Activated CD4-positive, alpha-beta T cell treated with anti-CD3 and anti-CD28 coated beads, Interleukin-2, amount 50 U/mL, for 24 hours (primary cell): ENCODE results near the gene FOXO3.
"Not testable (repeated sequence)": the region's sequence is repeated elsewhere in the genome, so short reads cannot be mapped to it uniquely, and the experiment has no call there.

Experiments
- DNase-seq, 2 donors: peaks; one replicate each; pipeline ENCODE4 v3.0.0-alpha.2; 2020; ENCODE audit warnings: low read depth in 1 of 2, low spot score in 1 of 2

Gene FOXO3

DNA sequence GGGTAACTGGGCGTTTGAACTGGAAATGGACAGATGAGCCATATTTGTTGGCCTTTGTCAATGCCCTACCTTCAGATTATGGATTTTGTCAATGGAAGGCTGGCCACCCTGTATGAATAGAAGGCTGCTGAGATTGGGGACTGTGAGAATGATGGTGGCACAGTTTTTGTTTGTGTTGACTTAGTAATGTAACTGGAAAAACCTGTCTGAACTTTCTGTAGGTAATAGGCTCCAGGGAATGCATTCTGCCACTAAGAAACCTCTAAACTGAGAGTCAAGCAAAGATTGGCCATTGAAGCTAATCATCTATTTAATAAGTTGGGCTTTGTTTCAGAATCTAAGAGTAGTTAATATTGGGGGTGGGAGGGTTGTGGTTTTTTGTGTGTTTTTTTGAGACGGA is 97.5 kb downstream of the FOXO3 start:
- DNase-seq: no peak

DNA sequence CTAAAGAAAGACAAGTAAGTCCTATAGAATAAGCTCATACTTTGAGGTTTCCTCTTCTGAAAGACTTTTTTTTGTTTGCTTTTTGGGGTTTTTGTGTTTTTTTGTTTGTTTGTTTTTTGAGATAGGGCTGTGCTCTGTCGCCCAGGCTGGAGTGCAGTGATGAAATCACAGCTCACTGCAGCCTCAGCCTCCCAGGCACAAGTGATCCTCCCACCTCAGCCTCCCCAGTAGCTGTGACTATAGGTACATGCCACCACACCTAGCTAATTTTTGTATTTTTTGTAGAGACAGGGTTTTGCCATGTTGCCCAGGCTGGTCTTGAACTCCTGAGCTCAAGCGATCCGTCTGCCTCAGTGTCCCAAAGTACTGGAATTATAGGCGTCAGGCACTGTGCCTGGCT is 98.1 kb downstream of the FOXO3 start:
- not testable (repeated sequence) for DNase-seq

DNA sequence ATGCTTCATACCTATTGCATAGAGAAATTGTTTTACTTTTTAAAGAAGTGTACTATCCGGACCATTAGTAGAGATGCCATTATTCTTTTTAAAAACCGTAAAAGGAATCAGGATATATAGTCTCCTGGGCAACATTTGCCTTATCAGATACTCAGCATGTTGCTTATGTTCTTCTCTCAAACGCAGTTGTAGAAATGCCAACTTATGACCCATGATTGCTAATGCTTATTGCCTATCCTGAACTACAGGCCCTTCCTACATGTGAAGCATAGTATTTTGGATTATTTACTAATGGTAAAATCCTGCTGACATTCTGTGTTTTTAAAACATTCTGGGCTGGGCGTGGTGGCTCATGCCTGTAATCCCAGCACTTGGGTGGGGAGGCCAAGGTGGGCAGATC is 99.5 kb downstream of the FOXO3 start:
- DNase-seq: no peak

DNA sequence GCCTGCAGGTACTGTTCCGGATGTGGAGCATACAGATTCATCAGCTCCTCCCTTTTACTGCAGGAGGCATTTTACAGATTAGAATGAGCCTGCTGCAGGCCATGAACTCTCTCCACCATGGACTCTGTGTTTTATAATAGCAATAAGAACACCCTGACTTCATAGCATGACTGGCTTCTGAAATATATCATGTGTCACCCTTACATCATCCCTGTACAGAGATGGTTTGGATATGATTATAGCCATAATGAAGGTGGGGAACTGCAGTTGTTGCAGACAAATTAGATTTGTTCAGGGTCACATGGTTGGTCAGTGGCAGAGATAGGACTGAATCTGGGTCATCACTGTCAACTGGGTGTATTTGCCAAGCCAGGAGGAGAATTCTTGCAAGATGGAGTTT is 100.7 kb downstream of the FOXO3 start:
- DNase-seq: no peak

DNA sequence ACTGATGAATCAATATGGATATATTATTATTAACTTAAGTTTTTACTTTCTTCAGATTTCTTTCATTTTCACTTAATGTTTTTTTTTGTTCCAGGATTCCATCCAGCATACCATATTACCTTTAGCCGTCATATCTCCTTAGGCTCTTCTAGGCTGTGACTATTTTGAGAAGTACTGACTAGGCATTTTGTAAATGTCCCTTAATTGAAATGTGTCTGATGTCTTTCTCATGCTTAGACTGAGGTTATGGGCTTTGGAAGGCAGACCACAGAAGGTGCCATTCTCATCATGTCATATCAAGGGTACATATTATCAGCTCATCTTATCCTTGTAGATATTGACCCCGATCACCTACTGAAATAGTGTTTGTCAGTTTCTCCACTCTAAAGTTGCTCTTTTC is 101.3 kb downstream of the FOXO3 start:
- no peak for DNase-seq

DNA sequence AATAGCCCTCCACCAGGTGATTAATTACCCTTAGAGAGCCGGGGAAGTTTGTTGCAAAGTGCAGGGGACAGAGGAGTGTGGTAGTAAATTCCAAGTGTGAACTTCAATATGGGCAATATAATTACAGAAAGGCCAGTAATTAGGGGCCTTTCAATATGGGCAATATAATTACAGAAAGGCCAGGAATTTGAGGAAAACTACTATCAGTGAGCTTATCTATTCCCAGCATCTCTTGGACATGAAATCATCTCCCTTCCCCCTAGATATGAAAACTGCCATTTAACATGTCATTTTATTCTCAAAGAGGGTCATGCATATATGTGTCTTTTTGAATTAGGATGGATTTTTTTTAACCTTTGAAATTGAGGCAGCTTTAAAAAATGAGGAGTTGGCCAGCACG is 102.0 kb downstream of the FOXO3 start:
- DNase-seq: no peak

DNA sequence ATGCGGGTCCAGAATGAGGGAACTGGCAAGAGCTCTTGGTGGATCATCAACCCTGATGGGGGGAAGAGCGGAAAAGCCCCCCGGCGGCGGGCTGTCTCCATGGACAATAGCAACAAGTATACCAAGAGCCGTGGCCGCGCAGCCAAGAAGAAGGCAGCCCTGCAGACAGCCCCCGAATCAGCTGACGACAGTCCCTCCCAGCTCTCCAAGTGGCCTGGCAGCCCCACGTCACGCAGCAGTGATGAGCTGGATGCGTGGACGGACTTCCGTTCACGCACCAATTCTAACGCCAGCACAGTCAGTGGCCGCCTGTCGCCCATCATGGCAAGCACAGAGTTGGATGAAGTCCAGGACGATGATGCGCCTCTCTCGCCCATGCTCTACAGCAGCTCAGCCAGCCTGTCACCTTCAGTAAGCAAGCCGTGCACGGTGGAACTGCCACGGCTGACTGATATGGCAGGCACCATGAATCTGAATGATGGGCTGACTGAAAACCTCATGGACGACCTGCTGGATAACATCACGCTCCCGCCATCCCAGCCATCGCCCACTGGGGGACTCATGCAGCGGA is 102.9 kb downstream of the FOXO3 start:
- not testable (repeated sequence) for DNase-seq

DNA sequence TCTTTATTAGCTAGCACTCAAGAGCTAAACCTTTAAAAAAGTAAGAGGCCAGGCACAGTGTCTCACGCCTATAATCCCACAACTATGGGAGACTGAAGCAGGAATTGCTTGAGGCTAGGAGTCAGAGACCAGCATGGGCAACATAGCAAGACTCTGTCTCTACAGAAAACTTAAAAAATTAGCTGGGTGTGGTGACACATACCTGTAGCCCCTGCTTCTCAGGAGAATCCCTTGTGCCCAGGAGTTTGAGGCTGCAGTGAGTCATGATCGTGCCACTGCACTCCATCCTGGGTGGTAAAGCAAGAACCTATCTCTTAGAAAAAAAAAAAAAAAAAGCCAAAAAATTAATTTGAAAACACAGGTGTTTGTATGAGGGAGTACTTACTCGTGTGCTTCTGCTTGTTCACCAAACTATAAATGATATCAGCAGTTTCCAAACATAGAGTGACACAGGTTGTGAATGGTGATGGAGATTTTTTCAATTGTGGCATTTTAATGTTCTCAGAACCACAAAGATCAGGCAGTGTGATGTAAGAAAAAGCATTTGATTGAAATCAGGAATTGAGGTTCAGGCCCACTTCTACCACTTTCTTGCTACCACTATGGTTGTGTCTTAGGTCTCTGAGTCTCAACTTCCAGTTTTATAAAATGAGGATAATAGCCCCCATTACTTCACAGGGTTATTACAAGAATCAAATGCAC is 104.9 kb downstream of the FOXO3 start:
- no peak for DNase-seq

DNA sequence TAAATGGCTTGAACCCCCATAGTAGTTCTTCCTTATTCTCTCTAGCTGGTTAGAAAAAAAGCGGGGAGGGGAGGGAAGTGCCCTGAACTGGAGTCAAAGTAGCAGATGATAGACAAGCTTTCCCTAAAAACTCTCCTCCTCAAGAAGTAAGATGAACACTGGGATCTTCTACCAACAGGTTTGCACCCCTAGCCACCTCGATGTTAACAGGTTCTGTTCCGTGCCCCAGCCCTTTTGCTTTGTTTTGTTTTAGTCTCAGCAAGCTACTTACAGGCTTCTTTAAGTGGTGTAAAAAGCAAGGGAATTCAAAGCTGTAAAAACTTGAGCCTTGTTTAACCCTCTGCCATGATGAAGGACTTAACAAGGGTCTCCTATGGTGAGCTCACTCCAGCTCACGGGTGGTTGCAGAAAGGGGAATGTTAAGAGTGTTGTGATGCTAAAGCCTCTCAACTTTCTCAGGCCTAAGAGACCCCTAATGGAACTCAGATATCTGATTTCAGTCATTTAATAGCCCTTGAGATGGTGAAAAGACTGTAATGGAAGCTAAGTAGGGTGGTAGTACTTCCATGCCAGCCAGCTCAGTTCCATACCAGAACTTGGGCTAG is 106.0 kb downstream of the FOXO3 start:
- DNase-seq: no peak

DNA sequence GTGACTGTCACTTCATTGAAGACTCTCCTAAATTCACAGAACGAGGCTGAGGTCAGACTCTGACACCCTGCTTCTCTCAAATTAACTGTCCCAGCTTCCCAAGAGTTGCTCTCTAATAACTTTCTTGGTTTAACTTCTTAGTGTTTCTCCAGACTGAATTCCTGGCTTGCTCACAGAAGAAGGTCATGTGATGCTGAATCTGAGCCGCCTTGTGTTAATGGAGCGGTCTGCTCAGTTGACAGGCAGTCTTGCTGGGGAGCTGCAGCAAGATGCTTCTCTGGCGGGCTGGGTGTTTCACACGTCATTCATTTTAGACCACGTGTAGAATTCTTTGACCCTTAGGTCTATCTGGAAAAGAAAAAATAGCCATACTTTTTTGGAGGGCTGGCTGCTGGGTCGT is 107.3 kb downstream of the FOXO3 start:
- no peak for DNase-seq

DNA sequence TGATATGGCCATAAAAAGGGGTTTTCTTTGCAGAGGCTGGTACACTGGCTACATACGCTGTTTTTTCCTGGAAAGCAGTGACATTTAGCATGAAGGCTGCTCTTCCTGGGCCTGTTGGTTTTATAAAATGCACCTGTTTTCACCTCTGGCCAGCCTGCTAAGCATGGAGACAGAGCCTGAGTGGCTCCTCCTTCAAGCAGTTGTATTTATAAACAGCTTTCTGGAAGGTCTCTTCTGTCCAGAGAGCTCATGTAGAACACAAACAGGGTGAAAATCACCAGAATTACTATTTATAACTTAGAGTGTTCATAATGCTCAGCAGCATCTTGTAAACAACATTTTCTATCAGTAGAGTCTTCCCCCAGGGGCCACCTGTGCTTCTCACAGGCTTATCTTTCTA is 109.0 kb downstream of the FOXO3 start:
- no peak for DNase-seq

DNA sequence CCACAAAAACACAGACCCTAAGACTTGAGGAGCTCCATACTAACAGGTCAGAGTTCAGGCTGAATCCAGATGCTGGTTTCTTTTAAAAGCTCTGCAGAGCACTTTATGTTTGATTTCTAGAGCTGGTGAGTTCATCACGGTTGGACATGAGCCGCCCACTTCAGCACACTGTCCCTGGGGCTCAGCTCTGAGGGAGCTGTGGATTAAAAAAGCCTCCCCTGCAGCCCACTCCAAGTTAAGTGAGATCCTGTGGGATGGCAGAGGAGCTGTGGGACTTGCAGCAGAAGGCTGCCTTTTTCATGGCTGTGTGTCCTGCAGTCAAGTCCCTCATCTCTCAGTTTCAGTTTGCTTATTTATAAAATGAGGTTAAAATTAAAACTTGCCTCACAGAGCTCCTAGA is 110.5 kb downstream of the FOXO3 start:
- DNase-seq: no peak

DNA sequence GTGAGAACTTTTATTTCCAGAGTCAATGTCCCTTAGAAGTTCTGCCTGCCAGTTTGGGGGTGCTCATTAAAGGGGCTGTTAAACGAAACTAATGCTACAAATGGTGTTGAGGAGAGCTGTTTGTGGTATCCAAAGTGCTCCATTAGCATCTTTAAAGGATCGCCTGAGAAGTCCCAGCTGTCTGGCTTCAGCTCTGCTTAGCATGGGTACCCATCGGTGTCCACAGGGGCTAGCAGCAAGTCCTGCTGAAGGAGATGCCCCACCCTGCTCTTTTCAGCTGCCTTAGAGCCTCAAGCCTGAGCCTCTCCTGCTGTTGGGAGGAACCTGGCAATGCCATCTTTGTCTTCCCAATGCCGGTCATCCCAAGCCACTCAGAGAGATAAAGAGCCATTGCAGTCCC is 111.1 kb downstream of the FOXO3 start:
- DNase-seq: no peak

DNA sequence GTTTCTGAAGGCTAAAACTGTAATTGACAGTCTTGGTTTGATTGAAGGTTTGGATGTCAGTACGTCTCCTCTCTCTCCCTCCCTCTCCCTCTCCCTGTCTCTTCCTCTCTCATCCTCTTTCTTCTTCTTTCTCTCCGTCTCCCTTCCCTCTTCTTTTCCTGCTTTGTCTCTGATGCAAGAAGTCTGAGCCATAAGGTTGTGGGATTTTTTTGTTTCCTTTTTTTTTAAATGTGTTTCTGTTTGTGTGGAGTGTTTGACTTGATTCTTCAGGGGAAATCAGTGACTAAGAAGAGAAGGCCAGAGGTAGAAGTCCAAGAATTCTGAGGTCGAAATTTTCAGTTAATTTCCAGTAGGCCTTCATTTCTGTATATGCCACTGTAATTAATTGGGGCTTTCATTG is 111.9 kb downstream of the FOXO3 start:
- DNase-seq: no peak

DNA sequence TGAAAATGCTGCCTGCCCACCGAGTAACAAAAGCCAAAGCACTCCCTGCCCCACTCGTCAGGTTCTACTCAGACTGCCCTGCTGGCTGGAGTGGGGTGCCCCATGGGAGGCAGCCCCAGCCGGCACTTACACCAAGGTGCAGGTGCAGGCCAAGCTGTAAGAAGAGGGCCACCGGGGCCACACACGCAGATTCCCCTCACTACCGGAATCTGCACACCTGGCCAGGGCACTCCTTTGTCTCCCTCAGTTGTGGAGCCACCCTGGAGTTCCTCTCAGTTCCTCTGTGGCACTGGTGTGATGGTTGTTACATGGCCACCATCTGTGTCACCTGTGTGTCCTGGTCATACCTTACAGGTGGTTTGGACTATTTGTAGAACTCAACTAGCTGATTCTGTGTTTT is 112.4 kb downstream of the FOXO3 start:
- DNase-seq: no peak

DNA sequence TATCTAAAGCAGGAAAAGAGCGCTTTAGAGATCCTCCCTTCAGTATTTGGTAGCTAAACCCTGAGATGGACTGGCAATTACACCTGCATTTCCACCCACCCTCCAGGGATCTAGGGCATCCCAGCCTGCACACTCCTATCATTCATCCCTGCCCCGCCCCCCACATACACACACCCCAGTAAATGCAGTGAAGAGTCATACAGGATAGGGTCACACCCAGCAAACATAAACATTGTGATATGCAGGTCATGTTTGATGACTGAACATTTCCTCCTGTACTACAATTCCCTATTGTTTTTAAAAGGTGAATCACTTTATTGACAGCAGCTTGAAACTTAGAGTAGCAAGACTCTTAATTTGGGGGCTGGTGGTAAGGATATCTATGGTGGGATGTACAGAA is 112.9 kb downstream of the FOXO3 start:
- DNase-seq: no peak

DNA sequence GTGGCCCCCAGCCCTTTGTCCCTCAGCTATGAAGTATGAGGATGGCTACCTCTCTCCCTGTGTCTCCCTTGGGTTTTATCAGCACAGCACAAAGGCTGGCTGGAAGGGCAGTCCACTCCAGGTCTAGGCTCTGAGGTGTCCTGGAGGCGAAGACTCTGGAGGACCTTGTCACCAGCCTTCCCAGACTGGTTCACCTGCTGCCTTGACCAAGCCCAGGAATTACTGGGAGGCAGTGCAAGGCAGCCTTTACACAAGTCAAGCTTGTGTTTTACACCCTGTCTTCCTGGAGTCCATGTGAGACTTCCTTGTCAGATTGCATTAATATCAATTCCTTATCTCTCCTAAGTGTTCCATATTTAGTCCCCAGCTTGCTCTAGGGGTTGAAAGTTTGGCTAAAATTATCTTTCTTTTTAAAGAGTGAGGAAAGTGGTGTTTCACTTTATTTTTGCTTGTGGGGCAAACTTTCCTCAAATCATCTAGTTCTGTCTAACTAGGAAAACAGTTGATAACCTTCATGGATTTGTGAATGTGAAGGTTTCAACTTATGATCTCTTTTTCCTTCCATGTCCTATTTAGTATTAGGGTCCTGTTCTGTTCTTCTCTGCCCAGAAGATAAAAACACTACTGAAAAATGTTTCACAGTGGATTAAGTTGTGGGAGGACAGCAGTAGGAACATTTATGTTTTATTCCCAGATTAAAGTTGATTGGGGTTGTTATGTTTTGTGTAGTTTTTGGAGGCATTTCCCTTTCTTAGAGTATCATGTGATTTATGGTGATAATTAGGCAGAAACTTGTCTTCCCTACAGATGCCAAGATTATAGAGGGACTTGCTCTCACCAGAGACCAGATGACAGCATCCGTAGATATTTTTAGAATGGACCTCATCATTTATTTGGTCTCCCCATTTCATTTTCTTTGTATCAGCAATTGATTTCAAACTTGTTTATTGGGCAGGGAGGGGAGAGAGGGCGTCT is 114.8 kb downstream of the FOXO3 start:
- no peak for DNase-seq

DNA sequence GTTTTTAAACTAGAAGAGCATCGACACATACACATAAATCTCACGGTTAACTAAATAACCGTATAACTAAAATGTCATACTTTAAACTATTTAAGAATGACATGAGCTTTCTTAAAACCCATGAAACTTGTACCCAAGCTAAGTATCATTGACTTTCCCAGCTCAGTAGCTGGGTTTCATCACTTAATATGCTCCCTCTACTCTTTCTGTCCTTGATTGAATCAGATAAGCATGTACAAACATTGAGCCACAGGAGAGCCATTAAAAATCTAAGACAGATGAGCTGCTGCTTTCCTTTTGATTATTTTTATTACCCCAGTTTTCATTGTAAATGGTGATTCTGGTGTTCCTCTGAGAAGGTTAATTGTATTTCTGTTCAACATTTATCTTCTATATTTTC is 115.8 kb downstream of the FOXO3 start:
- DNase-seq: no peak

DNA sequence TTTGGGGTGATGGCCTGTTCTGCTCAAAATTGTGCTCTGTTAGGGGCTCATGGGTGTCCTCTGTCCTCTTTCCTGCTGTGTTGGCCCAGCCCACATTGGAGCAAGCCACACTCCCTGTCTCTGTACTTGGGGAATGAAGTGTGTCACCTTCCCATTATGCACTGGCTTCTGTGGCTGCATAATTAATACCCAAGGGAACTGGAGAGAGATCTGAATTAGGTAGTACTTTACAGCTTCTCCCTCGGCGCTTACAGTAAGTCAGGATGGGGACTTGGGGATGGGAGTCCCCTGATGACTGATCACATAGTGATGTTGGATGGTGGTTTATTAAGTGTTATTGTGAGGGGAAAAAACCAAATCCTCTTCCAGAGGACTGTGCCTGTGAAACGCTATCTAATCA is 116.6 kb downstream of the FOXO3 start:
- DNase-seq: no peak

DNA sequence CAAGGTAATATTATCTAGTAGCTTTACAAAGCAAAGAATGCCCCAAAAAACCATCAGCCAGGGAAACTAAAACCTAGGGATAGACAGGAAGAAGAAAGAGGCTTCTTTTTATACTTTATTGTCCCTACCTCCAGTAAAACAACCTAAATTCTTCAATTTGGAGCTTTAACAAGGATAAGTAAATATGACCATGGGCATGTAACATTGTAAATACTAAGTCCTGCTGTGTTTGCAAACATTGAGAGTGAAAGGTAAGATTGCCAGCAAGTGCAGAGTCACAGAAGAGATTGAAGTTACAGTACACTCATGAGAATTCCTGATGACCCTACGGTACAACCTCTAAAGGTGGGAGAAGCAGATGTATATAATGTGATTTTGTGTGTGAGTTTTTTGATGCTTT is 117.2 kb downstream of the FOXO3 start:
- DNase-seq: no peak

DNA sequence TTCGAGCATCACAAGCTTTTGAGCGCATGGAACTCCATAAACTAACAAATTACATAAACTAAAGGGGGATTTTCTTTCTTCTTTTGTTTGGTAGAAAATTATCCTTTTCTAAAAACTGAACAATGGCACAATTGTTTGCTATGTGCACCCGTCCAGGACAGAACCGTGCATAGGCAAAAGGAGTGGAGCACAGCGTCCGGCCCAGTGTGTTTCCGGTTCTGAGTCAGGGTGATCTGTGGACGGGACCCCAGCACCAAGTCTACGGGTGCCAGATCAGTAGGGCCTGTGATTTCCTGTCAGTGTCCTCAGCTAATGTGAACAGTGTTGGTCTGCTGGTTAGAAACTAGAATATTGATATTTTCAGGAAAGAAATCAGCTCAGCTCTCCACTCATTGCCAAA is 119.6 kb downstream of the FOXO3 start:
- not testable (repeated sequence) for DNase-seq

DNA sequence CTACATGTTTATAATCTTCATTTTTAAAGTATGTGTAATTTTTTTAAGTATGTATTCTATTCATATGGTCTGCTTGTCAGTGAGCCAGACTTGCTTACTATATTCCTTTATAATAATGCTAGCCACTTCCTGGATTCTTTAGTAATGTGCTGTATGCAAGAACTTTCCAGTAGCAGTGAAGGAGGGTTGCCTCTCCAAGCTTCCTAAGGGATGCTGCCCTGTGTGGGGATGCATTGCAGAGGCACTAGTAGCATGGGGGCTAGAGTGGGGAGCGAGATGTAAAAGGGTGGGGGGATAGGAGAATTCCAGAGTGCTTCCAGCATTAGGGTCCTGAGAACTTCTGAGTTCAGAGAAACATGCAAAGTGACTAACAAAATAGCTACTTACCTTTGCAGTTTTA is 121.0 kb downstream of the FOXO3 start:
- not testable (repeated sequence) for DNase-seq
